SH-SY5Y (cell line): Measurements from ENCODE around the gene HABP2.

Source experiments
- GATA2 ChIP-seq: IDR thresholded peaks from 2 replicates; pipeline ENCODE4 v1.6.1; 2011; ENCODE audit warnings: mild to moderate bottlenecking, low read depth, low read length
- GATA3 ChIP-seq: IDR thresholded peaks from 2 replicates; pipeline ENCODE4 v1.6.1; 2011; ENCODE audit warnings: low read depth, mild to moderate bottlenecking, low read length, moderate library complexity

DNA sequence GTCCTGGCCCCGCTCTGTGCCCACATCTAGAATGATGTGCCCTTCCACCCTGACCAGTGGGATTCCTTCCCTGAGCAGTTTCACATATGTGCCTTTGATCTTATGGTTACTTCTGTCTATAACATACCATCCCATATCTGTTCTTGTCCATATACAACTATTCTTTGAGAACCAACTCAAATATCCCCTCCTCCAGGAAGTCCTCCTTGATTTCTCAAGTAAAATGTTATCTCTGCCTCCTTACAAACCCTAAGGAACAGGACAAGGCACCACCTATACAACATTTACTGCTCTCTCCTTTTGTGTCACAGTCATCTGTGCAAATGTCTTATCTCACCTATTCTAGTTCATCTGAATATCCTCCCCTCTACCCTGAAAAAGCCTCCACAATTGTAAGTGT lies 28.2 kb downstream of the HABP2 start:
- TF ChIP-seq GATA2 (no peak), GATA3 (no peak)
